DMS153 treated with DMSO at 0.1 percent for 48 hours (cell line): ENCODE measurements around the gene SLC5A3.

Experiments used
- DNase-seq: peaks from one replicate; lab custom pipeline; 2025; ENCODE audit not compliant: unreplicated experiment; lab: John Stamatoyannopoulos, UW

Gene SLC5A3

GRCh38 chr21:34065027-34065426 is 8.4 kb upstream of the SLC5A3 start:
- no peak for DNase-seq

- DNase-seq = no peak
Measured at GRCh38 chr21:34071683-34072082, 1.7 kb upstream of the SLC5A3 start.

GRCh38 chr21:34072145-34073031 is 990 bp upstream of the SLC5A3 start:
- DNase-seq = no peak

GRCh38 chr21:34073749-34074282 is 438 bp downstream of the SLC5A3 start:
- no peak for DNase-seq

GRCh38 chr21:34074283-34075090 is 1.1 kb downstream of the SLC5A3 start:
- no peak for DNase-seq

GRCh38 chr21:34075091-34075425 is 1.7 kb downstream of the SLC5A3 start:
- DNase-seq = no peak

GRCh38 chr21:34075760-34076660 is 2.6 kb downstream of the SLC5A3 start:
- no peak for DNase-seq

- DNase-seq = no peak
Measured at GRCh38 chr21:34076835-34077234, 3.5 kb downstream of the SLC5A3 start.

- DNase-seq = no peak
Measured at GRCh38 chr21:34077888-34078287, 4.5 kb downstream of the SLC5A3 start.

GRCh38 chr21:34078915-34079314 is 5.5 kb downstream of the SLC5A3 start:
- DNase-seq = no peak

GRCh38 chr21:34080710-34081109 is 7.3 kb downstream of the SLC5A3 start:
- DNase-seq = no peak

- DNase-seq = no peak
Measured at GRCh38 chr21:34082769-34083168, 9.4 kb downstream of the SLC5A3 start.

GRCh38 chr21:34083357-34083756 is 10.0 kb downstream of the SLC5A3 start:
- no peak for DNase-seq

- no peak for DNase-seq
Measured at GRCh38 chr21:34085129-34085528, 11.8 kb downstream of the SLC5A3 start.

GRCh38 chr21:34086887-34087306 is 13.5 kb downstream of the SLC5A3 start:
- DNase-seq = no peak

GRCh38 chr21:34088752-34089151 is 15.4 kb downstream of the SLC5A3 start:
- DNase-seq = no peak

GRCh38 chr21:34091032-34091431 is 17.7 kb downstream of the SLC5A3 start:
- no peak for DNase-seq

GRCh38 chr21:34091607-34092006 is 18.2 kb downstream of the SLC5A3 start:
- DNase-seq = peak; percentile 24

GRCh38 chr21:34092262-34092921 is 19.0 kb downstream of the SLC5A3 start:
- DNase-seq = peak; percentile 30

- no peak for DNase-seq
Measured at GRCh38 chr21:34093083-34093482, 19.7 kb downstream of the SLC5A3 start.
